ENCODE results near the gene ARID3B.
A peak's percentile ranks its signal among the peaks of the same experiment; 100 is the strongest.
"Not testable (repeated sequence)": the region's sequence is repeated elsewhere in the genome, so short reads cannot be mapped to it uniquely, and the experiment has no call there.

The ARID3B gene

GRCh38 chr15:74573987-74574386 is 33.0 kb downstream of the ARID3B start:
- DNase-seq = no peak

GRCh38 chr15:74578496-74578994 is 37.5 kb downstream of the ARID3B start:
- no peak for DNase-seq

- no peak for DNase-seq
These were observed 38.0 kb downstream of the ARID3B start for GRCh38 chr15:74579001-74579400.

- no peak for DNase-seq
These were observed 39.7 kb downstream of the ARID3B start for GRCh38 chr15:74580538-74581350.

- DNase-seq = no peak
These were observed 43.2 kb downstream of the ARID3B start for GRCh38 chr15:74584204-74584603.

GRCh38 chr15:74584779-74585178 is 43.8 kb downstream of the ARID3B start:
- no peak for DNase-seq

GRCh38 chr15:74585191-74585590 is 44.2 kb downstream of the ARID3B start:
- DNase-seq = no peak

GRCh38 chr15:74585857-74586256 is 44.8 kb downstream of the ARID3B start:
- no peak for DNase-seq

GRCh38 chr15:74589826-74590225 is 48.8 kb downstream of the ARID3B start:
- DNase-seq = no peak

GRCh38 chr15:74592222-74592621 is 51.2 kb downstream of the ARID3B start:
- no peak for DNase-seq

- DNase-seq = no peak
These were observed 52.1 kb downstream of the ARID3B start for GRCh38 chr15:74593122-74593521.

- DNase-seq = no peak
These were observed 53.4 kb downstream of the ARID3B start for GRCh38 chr15:74594455-74594854.

- DNase-seq = no peak
These were observed 54.3 kb downstream of the ARID3B start for GRCh38 chr15:74595271-74595670.

GRCh38 chr15:74596736-74597135 is 55.7 kb downstream of the ARID3B start:
- not testable (repeated sequence) for DNase-seq

- not testable (repeated sequence) for DNase-seq
These were observed 56.2 kb downstream of the ARID3B start for GRCh38 chr15:74597146-74597705.

GRCh38 chr15:74598126-74598842 is 57.3 kb downstream of the ARID3B start:
- DNase-seq = peak; percentile 87

GRCh38 chr15:74599156-74599555 is 58.1 kb downstream of the ARID3B start:
- DNase-seq = no peak

- no peak for DNase-seq
These were observed 62.2 kb downstream of the ARID3B start for GRCh38 chr15:74603026-74603788.

GRCh38 chr15:74603789-74604705 is 63.0 kb downstream of the ARID3B start:
- DNase-seq = no peak

- DNase-seq = no peak
These were observed 64.2 kb downstream of the ARID3B start for GRCh38 chr15:74604983-74605794.

- DNase-seq = no peak
These were observed 64.8 kb downstream of the ARID3B start for GRCh38 chr15:74605795-74606150.

Data from CD4-positive, alpha-beta T cell treated with Interleukin-6 for 4 hours (primary cell).